Measurements from ENCODE around the gene LYRM2.
"Not testable (repeated sequence)": the region's sequence is repeated elsewhere in the genome, so short reads cannot be mapped to it uniquely, and the experiment has no call there.

Gene LYRM2

GRCh38 chr6:89644864-89645263, 6.3 kb upstream of the LYRM2 start:
- no peak for DNase-seq

GRCh38 chr6:89643406-89643805, 4.9 kb upstream of the LYRM2 start:
- DNase-seq, result no peak

DNA sequence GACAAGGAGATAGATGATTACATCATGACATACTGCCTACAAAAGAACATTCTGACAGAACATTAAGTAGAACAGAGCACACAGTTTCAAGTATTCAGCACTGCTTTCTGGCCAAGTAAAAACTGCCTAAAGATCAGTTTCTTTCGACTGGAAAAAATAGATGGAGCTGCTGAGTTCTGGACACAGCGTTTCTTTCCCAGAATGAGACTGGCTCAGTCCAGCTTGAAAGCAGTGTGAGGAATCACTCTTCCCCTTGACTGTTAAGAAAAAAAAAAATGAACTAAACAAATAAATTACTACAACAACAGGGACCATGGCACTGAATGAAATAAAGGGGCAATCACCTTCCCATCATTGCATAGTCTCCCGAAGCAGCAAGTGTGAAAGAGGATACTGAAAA, 4.4 kb upstream of the LYRM2 start:
- DNase-seq, result no peak

DNA sequence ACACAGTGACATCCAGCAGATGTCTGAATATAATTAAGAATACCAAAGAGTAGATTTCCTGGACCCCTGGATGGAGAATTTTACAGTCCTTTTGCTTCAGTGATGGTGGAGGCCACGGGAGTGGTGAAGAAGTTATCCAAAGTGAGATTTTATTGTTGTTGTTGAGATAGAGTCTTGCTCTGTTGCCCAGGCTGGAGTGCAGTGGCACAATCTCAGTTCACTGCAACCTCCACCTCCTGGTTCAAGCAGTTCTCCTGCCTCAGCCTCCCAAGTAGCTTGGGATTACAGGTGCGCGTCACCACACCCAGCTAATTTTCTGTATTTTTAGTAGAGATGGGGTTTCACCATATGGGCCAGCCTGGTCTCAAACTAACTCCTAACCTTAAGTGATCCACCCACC, 3.0 kb upstream of the LYRM2 start:
- DNase-seq, result not testable (repeated sequence)

GRCh38 chr6:89640804-89641203, 2.3 kb upstream of the LYRM2 start:
- DNase-seq, result no peak

GRCh38 chr6:89637960-89638319, 607 bp downstream of the LYRM2 start:
- DNase-seq, result no peak

- DNase-seq, result not testable (repeated sequence)
Measured at GRCh38 chr6:89636412-89636811, 2.1 kb downstream of the LYRM2 start.

GRCh38 chr6:89630488-89630887, 8.1 kb downstream of the LYRM2 start:
- no peak for DNase-seq

DNA sequence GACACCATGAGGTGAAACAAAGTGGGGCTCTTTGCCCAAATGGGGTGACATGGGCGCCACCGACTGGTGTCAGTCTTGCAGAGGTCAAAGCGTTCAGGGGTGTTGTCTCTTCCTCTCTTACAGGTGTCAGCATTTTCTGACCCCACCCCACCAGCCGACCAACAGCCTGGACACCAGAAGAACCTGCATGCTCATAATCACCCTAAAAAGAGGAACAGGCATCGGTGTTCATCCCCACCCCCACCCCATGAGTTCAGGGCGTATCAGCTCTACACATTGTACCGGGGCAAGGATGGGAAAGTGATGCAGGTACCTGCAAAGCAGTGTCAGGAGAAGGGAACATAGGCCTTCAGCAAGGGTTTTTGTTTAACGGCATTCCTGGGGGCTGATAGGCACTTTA, 14.8 kb downstream of the LYRM2 start:
- DNase-seq, result no peak

GRCh38 chr6:89619567-89619966, 19.0 kb downstream of the LYRM2 start:
- no peak for DNase-seq

DNA sequence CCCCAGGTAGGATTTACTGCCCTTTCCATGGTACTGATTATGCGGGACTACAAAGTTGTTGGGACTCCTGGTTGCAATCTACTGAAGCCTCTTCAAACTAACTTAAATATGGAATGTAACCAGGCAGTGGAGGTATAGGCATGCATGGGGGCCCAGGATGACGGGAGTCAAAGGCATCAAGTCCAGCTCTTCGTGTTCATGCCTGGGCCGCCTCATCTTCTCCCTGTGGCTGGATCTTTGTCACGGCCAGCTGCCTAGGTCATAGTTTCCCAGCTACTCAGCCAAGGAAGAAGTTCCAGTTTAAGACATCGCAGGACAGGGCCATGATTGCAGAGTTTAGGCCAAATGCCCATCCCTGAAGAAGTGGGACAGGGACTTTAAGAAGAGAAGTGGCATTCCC, 20.5 kb downstream of the LYRM2 start:
- DNase-seq, result no peak

DNA sequence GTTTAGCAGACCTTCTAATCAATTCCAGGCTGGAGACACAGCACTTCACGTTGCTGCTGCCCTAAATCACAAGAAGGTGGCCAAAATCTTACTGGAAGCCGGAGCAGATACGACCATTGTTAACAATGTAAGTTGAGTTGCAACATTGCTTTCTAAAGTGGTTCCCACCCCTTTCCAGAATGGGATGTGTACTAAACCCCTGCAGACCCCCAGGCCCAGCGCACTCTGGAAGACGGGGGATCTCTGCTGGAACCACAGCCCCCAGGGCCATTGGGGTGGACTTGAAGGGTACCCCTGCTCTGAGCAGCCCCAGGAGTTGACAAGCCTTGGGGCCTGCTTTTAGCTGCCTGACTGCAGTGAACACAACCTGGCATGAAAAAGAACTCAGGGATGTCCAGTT, 22.0 kb downstream of the LYRM2 start:
- DNase-seq, result no peak

DNA sequence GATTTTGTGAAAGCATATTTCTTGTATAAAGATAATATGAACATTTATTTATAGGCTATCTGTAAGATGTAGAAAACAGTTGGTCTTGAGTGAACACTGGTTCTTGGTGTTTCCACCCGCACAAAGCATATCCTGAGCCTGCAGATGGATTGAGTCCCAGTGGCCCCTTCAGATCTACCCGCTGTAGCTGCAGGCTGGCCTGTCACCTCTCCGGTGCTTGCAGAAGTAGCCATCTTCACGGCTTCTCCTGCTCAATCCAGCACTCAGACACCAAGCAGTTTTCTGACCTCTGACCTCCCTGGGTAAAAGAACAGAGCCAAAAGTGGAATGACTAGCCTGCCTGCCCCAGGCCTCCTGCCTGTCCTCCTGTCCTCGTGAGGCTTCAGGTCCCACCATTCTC, 22.7 kb downstream of the LYRM2 start:
- no peak for DNase-seq

DNA sequence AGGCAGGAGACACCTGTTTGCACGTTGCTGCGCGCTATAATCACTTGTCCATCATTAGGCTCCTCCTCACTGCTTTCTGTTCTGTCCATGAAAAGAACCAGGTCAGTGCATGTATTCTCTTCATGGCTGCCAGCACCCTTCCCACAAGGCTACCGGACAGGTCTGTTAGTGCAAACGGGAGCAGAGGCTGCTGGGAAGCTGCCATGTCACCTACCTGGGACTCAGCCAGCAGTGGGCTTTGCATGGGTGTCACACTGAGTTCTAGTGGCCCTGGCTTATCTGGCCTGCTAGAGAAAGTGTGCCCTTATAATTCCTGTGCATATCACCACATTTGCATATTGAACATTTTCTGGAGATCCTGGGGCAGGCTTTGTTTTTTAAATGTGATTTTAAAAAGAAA, 24.8 kb downstream of the LYRM2 start:
- no peak for DNase-seq

GRCh38 chr6:89612121-89612520, 26.4 kb downstream of the LYRM2 start:
- no peak for DNase-seq

DNA sequence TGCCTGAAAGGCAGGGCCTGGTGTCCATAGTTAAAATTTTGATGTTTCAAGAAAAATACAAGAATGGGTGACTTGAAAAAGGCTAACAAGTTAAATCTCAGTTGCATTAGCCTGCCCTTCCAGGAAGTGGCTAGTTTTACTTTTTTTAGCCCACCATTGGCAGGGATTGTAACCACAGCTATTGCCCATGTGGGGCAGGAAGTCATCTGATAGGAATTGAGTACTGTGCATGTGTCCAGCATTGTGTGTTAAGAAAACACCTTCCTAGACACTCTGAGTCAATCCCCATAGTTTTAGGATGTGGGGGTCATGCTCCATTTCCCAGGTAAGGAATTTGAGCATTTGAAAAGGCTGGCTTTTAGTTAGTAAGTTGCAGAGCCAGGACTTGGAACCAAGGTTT, 26.9 kb downstream of the LYRM2 start:
- DNase-seq, result no peak

- DNase-seq, result no peak
Measured at GRCh38 chr6:89610149-89610642, 28.4 kb downstream of the LYRM2 start.

- DNase-seq, result no peak
Measured at GRCh38 chr6:89605861-89606260, 32.7 kb downstream of the LYRM2 start.

- DNase-seq, result no peak
Measured at GRCh38 chr6:89604653-89605052, 33.9 kb downstream of the LYRM2 start.

DNA sequence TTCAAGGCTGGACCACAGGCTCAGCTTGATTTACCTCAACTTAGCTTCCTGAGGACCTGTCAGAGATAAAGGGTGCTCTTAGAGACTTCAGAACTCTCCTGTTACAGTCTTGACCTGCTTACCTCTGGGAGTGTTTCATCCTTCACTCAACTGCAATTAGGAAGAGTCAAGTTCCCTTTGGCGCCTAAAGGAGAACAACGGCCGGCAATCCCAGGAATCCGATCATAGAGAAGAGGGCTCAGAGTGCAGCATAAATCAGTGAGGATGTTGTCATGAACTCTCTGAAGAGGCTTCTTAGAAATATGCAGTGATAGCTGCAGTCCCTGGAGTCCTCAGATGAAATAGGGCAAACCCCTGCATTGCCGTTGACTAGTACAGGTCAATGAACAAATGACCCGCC, 36.4 kb downstream of the LYRM2 start:
- no peak for DNase-seq

- no peak for DNase-seq
Measured at GRCh38 chr6:89599727-89600126, 38.8 kb downstream of the LYRM2 start.

DNA sequence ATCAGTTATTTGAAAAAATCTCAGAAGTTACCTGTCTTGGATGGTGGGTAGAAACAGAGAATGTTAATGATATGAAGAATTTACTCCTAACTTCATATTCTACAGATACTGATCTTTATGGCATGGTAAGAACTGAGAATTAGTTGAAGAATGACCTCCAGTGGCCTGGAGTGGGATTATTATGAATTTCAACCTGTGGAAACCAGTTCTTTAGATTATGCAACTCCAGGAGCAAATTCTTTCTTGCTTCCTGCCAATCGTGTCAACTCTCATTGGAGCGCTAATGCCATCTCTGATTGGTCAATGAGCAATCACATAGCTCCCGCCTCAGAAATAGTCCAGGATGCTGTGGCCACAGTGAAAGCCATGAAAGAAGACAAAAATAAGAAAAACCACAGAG, 40.6 kb downstream of the LYRM2 start:
- DNase-seq, result no peak

DNA sequence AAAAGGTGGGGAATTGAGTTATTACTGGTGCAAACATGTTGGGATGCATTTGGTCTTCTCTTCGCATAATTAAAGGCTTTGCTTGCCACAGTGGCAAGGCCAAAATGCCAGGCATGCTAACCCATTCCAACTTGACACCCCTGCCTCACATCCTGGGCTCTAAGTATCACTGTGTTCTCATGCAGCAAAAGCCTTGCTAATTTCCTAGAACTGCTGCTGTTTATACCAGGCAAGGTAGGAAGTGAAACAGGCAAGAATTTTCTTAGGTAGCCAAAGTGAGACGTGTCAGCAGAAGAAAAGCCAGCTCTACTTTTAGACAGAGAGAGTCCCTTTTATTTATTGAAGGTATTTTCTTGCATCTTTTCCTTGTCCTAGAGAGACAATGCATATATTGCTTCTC, 41.2 kb downstream of the LYRM2 start:
- DNase-seq, result no peak

- no peak for DNase-seq
Measured at GRCh38 chr6:89596484-89596883, 42.1 kb downstream of the LYRM2 start.

GRCh38 chr6:89596056-89596455, 42.5 kb downstream of the LYRM2 start:
- DNase-seq, result no peak

DNA sequence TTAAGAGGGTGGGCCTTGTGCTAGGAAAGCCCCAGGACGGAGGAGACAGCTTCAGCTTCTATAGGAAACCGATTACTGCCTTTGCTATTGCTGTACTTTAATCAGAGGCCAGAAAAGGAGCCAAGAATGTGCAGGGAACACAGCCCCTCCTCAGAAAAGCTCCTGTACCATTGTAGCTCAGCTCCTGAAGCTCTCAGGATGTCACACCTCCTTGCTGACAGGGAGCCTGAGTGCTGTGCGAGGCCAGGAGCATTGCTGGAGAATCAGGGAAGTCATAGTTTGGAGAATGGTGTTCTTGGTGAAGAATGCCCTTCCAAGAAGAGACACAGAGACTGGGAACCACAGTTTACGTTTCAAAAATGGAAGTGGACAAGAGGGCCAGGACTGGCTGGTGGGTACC, 46.8 kb downstream of the LYRM2 start:
- DNase-seq, result no peak
